ENCODE results near the gene ARHGEF16.
A peak's percentile ranks its signal among the peaks of the same experiment; 100 is the strongest.

ARHGEF16 gene

GRCh38 chr1:3409366-3410141 lies 44.9 kb upstream of the ARHGEF16 start:
- TF ChIP-seq ZFX (IDR thresholded peaks at IDR 0.05; ENCODE audit: borderline replicate concordance) (no peak), CTCF (IDR thresholded peaks at IDR 0.05) (no peak)
- H3K27ac ChIP-seq = no peak overlapping the region

- TF ChIP-seq ZFX (IDR thresholded peaks at IDR 0.05; ENCODE audit: borderline replicate concordance) = no peak
- TF ChIP-seq CTCF (IDR thresholded peaks at IDR 0.05) = peak; percentile 53
- no peak overlapping the region for H3K27ac ChIP-seq
Observed at GRCh38 chr1:3410142-3410925, 44.1 kb upstream of the ARHGEF16 start.

GRCh38 chr1:3411806-3412205 lies 42.7 kb upstream of the ARHGEF16 start:
- H3K27ac ChIP-seq = no peak overlapping the region
- TF ChIP-seq ZFX (IDR thresholded peaks at IDR 0.05; ENCODE audit: borderline replicate concordance) (no peak), CTCF (IDR thresholded peaks at IDR 0.05) (no peak)

- TF ChIP-seq CTCF (IDR thresholded peaks at IDR 0.05) = no peak
- no peak for TF ChIP-seq ZFX (IDR thresholded peaks at IDR 0.05; ENCODE audit: borderline replicate concordance)
- no peak overlapping the region for H3K27ac ChIP-seq
Observed at GRCh38 chr1:3412376-3412775, 42.1 kb upstream of the ARHGEF16 start.

- no peak overlapping the region for H3K27ac ChIP-seq
- TF ChIP-seq ZFX (IDR thresholded peaks at IDR 0.05; ENCODE audit: borderline replicate concordance) (no peak), CTCF (IDR thresholded peaks at IDR 0.05) (peak; percentile 16)
Observed at GRCh38 chr1:3413975-3414710, 40.3 kb upstream of the ARHGEF16 start.

- no peak overlapping the region for H3K27ac ChIP-seq
- TF ChIP-seq ZFX (IDR thresholded peaks at IDR 0.05; ENCODE audit: borderline replicate concordance) (no peak), CTCF (IDR thresholded peaks at IDR 0.05) (no peak)
Observed at GRCh38 chr1:3415260-3416090, 39.0 kb upstream of the ARHGEF16 start.
